ENCODE results near the gene SMIM43. TPM values are rescaled to one million over a fixed set of nuclear protein-coding genes. Genes with fewer than 3 reads are reported as not detected.
A peak's percentile ranks its signal among the peaks of the same experiment; 100 is the strongest.

The SMIM43 gene
- total and polyA plus RNA-seq, 2 of the 8 experiments (the other 6 are each of a cell fraction or from before 2014, with no cell fraction given) = 0.50 to 0.94 TPM

DNA sequence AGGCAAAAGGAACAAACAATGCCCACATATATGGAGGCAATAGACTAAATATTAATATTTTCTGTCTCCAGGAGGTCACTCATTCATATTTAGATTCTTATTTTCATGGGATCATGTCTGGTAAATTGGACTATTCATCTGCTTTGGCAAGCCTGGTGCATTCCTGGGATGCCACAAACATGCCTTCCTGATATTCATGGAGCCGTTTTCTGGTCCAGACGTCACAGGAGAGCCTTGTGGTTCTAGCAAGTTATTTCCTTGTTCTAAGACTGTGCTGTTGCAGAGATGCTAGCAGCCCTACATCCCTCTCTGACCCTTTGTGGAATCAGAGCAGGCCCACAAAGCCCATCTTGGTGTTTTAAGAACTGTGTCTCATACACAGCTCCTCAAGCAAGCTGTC lies 20.0 kb upstream of the SMIM43 start:
- no peaks in the 10 kb centered on the region for H3K79me1 ChIP-seq (ENCODE audit: low read depth, low read length)
- 83% methylated on average over 2 of the region's 2 CpGs; no CpG with 5 or more reads in 1 of the 2 experiments for WGBS, 2 experiments (ENCODE audit: extremely low coverage in 1 of 2, insufficient coverage in 1 of 2, insufficient read length in 1 of 2, insufficient replicate concordance in 2 of 2, low coverage in 1 of 2, low lambda C conversion rate in 2 of 2, missing lambda C conversion rate in 1 of 2)
- H4K8ac ChIP-seq (ENCODE audit: extremely low read depth, insufficient read depth, low read length) = no peak overlapping the region
- no peak overlapping the region for H3K4me2 ChIP-seq (ENCODE audit: insufficient read depth in 1 of 2, low read depth in 2 of 2, low read length in 2 of 2)
- H3K18ac ChIP-seq (ENCODE audit: extremely low read depth, low read length) = no peak overlapping the region
- FAIRE-seq (no peak), DNase-seq (ENCODE audit: low read depth in 1 of 2, low spot score in 2 of 2) (no peak)
- H3K79me2 ChIP-seq (ENCODE audit: control insufficient read depth in 1 of 2, insufficient read depth in 2 of 2, low read length in 2 of 2) = no peaks in the 10 kb centered on the region
- peak overlapping the region; percentile 33; the same call in 1 of the 2 replicates for H2BK15ac ChIP-seq (ENCODE audit: low read length)
- no peak overlapping the region for H3K23ac ChIP-seq (ENCODE audit: insufficient read length)
- H4K20me1 ChIP-seq (replicated peaks in 1 of 2; ENCODE audit: control insufficient read depth in 1 of 2, insufficient read depth in 2 of 2, low read length in 2 of 2) = no peaks in the 10 kb centered on the region
- H3K56ac ChIP-seq (replicated peaks; ENCODE audit: insufficient read length, low read depth, low read length) = no peak overlapping the region
- TF ChIP-seq POLR2AphosphoS5 (IDR thresholded peaks at IDR 0.05; ENCODE audit: low read depth, low read length) (no peak), GTF2F1 (IDR thresholded peaks at IDR 0.05; ENCODE audit: borderline replicate concordance, low read depth, low read length) (no peak), HDAC2 (IDR thresholded peaks at IDR 0.05; ENCODE audit: borderline replicate concordance in 1 of 2, low read depth in 2 of 2, low read length in 2 of 2) (no peak), EGR1 (IDR thresholded peaks at IDR 0.05; ENCODE audit: borderline replicate concordance, low read depth, low read length) (no peak), RFX5 (IDR thresholded peaks at IDR 0.05; ENCODE audit: borderline replicate concordance, low read depth, low read length) (no peak), CEBPB (IDR thresholded peaks at IDR 0.05; ENCODE audit: low read depth, low read length) (no peak), NRF1 (IDR thresholded peaks at IDR 0.05; ENCODE audit: low read depth, low read length) (no peak)
- H3K9ac ChIP-seq (replicated peaks in 1 of 4; ENCODE audit: extremely low read depth in 1 of 4, low read depth in 3 of 4, low read length in 3 of 4) = no peak overlapping the region
- no peak overlapping the region for H4K5ac ChIP-seq (ENCODE audit: insufficient read length, low read depth, low read length)
- H3K9me3 ChIP-seq (ENCODE audit: insufficient read depth in 2 of 2, low read depth in 1 of 2, low read length in 1 of 2) = no peaks in the 10 kb centered on the region
- H3K27me3 ChIP-seq (replicated peaks in 1 of 4; ENCODE audit: control insufficient read depth in 3 of 4, extremely low read depth in 1 of 4, insufficient read depth in 3 of 4, low read length in 3 of 4) = peaks cover 0 to 2% (median 0%) of the 10 kb centered on the region in 4 experiments; a peak in 1 of 7 replicates
- H3K36me3 ChIP-seq (ENCODE audit: control insufficient read depth in 2 of 4, insufficient read depth in 4 of 4, low read length in 3 of 4) = no peaks in the 10 kb centered on the region
- CTCF ChIA-PET (ENCODE audit: partially characterized antibody) = interaction anchor here (1.3 kb wide), 1 partner anchor 12 kb away, joined by 3 read pairs; no protein-coding TSS in a partner anchor
- no peak overlapping the region for H2BK20ac ChIP-seq (ENCODE audit: low read length)
- no peak overlapping the region for H2BK5ac ChIP-seq (ENCODE audit: low read depth, low read length)
- H3K4ac ChIP-seq (replicated peaks; ENCODE audit: insufficient read length, low read depth, low read length) = no peak overlapping the region
- no peak overlapping the region for H3K27ac ChIP-seq (ENCODE audit: low read depth, low read length)
- no peak overlapping the region for H3K14ac ChIP-seq (ENCODE audit: insufficient read length)
- 0 out of 7 replicates have a peak, but pooled peaks cover 0 to 2% (median 0%) of the 10 kb centered on the region in 4 experiments for H3K4me1 ChIP-seq (replicated peaks in 1 of 4; ENCODE audit: control insufficient read depth in 3 of 4, insufficient read depth in 4 of 4, low read length in 3 of 4)
- H3K23me2 ChIP-seq (ENCODE audit: low read depth, low read length) = peaks cover 2% of the 10 kb centered on the region; the same call in 1 of the 2 replicates
- POLR2A ChIA-PET (ENCODE audit: partially characterized antibody) = interaction anchor here (1.6 kb wide), 1 partner anchor 11 kb away, joined by 8 read pairs; no protein-coding TSS in a partner anchor
- H2BK120ac ChIP-seq (replicated peaks; ENCODE audit: low read depth, low read length) = no peak overlapping the region
- H4K91ac ChIP-seq (replicated peaks; ENCODE audit: insufficient read length, low read length) = no peak overlapping the region
- H3K4me3 ChIP-seq (ENCODE audit: extremely low read depth in 1 of 4, insufficient read depth in 2 of 4, low read depth in 3 of 4, low read length in 4 of 4) = no peak overlapping the region
- no peak overlapping the region for H2AK5ac ChIP-seq (ENCODE audit: low read depth, low read length)
- no peak overlapping the region for H2BK12ac ChIP-seq (ENCODE audit: low read depth, low read length)
- peak overlapping the region; percentile 39; the same call in 1 of the 2 replicates for H2AFZ ChIP-seq (ENCODE audit: low read length)

Measured in H1 (cell line).